HG03469 (cell line): ENCODE data around the gene CAMKK2.
"Not testable (repeated sequence)": the region's sequence is repeated elsewhere in the genome, so short reads cannot be mapped to it uniquely, and the experiment has no call there.

Source experiments
- ATAC-seq: cut with Tn5 transposase; IDR thresholded peaks from one replicate; pipeline ENCODE4 v1.9.1; 2021; ENCODE audit warnings: mild to moderate bottlenecking, moderate library complexity, moderate number of reproducible peaks; ENCODE audit not compliant: unreplicated experiment

The CAMKK2 gene

DNA sequence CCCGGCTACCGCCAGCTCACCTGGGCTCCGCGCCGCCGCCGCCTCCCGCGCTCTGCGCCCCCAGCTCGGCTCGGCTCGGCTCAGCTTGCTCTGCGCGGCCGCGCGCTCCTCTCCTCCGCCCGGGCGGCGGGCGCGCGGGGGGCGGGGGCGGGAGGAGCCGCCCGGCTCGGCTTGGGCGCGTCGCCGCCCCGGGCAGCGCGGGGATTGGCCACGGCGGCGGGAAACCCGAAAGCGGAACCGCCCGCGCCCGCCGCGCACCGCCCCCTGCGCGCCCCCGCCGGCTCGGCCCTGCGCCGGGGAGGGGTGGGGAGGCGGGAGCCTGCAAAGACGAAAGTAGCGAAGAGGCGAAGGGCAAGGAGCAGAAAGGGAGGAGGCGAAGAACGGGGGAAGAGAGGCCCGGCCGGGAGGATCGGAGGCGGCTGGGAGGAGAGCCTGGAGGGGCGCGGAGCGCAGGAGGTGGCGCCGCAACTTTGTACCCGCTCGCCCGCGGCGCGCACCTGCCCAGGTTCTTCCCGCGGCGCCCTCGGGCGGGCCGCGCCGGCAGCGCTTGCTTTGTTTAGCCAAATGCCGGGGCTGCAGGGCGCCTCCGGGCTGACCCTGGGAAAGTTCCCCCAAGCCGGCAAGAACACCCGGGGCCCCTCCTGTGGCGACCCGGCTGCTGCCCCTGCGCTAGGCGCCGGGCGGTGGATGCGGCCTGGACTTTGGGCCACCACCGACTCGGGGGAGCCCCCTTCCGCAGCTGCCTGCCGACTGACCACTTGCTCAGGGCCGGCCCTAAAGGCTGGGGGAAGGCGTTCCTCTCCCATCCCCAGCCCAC, at the start of gene CAMKK2:
Gene CAMKK2 (minus strand): TSS at position 92 of the 817 bp plus-strand sequence. CDS start 22,183 bp downstream, outside the sequence.
- ATAC-seq, result peak; percentile 41

GRCh38 chr12:121345151-121345815, 48.8 kb upstream of the CAMKK2 start:
- no peak for ATAC-seq

GRCh38 chr12:121344506-121344905, 48.0 kb upstream of the CAMKK2 start:
- no peak for ATAC-seq

- no peak for ATAC-seq
Measured at GRCh38 chr12:121337416-121337815, 40.9 kb upstream of the CAMKK2 start.

DNA sequence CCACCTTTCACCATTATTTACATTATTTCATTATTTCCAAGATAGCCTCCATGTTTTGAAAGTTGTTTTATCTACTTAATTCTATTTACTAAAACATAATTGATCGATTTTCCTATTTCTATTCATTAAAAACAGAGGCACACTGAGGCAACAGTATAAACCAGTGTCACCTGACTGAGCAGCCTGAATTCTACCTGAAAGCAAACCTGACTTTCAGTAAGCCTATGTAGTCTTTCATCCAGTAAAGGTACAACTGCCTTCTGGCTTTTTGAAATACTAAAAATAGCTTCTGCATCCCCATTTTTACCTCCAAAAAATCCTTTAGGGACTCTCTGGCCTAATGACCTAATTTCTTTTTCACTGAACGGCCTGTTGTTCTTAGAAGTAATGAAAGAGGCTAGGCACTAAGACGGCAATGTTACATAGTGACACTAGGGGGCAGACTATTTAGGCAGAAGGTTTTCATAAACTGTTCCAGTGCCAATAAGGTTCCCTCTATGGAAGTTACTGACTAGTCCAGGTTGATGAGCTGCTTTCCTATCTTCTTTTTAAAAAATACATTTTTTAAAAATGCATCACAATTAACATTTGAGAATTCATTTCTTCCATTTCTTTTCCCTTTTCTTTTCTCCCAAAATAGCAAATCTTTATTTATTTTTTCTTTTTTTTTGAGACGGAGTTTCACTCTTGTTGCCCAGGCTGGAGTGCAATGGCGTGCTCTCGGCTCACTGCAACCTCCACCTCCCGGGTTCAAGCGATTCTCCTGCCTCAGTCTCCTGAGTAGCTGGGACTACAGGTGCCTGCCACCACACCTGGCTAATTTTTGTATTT, 38.2 kb upstream of the CAMKK2 start:
- ATAC-seq, result no peak

DNA sequence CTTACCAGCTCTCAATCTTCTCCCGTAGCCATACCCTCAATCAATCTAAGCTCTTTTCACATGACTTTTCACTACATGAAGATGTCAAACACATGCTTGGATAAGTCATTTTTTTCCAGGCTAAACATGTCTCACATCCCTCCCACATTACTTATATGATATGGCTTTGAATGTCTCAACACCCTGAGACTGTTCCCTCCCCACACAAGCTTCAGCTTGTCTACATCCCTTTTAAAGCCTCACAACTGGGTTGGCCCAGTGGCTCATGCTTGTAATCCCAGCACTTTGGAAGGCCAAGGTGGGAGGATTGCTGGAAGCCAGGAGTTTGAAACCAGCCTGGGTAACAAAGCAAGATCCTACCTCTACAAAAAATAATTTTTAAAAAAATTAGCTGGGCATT, 37.2 kb upstream of the CAMKK2 start:
- ATAC-seq, result no peak

DNA sequence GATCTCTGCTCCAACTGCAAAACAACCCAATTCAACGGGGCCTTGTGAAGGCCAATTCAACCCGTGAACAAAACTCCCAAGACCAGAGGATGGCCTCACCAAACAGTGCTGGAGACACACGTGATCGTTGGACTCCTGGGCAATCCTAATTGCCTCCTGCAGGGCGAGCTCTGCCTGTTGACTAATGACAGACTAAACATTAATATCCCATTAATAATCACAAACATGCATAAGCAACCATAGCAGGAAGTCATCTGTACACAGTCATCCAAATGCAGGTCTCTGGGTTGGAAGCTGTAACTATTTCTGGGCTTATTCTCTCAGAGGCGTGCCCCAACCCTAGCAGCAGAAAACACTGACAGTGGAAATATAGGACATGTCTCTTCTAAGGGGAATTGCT, 34.7 kb upstream of the CAMKK2 start:
- ATAC-seq, result no peak

GRCh38 chr12:121330692-121331091, 34.2 kb upstream of the CAMKK2 start:
- ATAC-seq, result no peak

- no peak for ATAC-seq
Measured at GRCh38 chr12:121330195-121330594, 33.7 kb upstream of the CAMKK2 start.

DNA sequence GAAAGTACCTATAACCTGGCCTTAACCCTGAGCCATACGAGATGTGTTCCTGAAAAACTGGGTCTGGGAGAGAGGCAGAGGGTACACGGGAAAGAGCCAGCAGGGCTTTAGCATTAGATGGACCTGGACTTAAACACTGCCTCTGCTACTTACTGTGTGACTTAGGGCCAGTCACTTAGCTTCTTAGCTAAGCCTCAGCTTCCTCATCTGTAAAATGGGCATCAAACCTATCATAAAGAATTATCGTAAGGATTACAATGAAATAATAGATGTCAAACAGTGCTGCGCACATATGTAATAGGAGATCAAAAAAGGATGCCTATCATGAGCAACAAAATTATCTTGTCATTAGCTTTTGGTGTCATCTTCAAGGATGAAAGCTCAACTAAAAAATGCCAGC, 32.1 kb upstream of the CAMKK2 start:
- no peak for ATAC-seq

- ATAC-seq, result no peak
Measured at GRCh38 chr12:121326996-121327674, 30.6 kb upstream of the CAMKK2 start.

DNA sequence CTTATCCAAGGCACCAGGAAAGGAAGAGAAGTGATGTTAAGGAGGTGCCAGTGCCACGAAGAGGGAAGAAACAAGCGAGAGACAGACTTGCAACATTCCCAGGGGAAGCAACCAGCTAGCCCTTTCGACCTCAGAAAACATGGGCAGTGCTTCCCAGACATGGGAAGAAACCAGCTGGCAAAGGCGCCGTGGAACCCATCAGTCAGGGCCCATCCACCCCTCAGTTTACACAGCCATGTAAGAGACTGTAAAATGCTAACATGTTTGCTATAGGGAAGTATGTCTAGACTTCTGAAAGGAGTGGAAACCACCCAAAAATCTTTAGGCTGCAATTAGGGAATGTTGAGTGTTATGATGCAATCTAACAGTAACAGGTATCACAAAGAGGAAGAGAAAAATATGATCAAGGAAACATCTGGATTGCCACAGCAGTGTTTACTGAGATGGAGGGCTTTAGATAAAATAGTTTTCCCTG, 29.4 kb upstream of the CAMKK2 start:
- ATAC-seq, result no peak

- no peak for ATAC-seq
Measured at GRCh38 chr12:121323908-121324307, 27.4 kb upstream of the CAMKK2 start.

DNA sequence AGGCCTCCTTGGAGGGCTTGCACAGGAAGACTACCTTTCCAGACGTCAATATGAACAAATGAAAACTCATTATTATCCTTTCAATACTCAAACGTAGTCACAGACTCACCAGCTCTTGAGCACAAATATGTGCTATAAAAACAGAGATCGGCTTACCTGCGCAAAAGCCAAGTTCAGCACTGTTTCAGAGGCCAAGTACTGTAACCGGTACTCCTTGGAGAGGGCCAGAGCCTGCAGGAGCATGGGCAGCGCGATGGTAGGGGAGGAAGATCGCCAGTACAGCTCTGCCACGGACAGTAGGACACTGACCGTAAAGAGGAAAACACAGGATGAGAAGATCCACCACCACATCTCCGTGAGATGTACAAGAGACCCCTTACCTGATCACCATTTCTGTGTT, 21.6 kb upstream of the CAMKK2 start:
- no peak for ATAC-seq

DNA sequence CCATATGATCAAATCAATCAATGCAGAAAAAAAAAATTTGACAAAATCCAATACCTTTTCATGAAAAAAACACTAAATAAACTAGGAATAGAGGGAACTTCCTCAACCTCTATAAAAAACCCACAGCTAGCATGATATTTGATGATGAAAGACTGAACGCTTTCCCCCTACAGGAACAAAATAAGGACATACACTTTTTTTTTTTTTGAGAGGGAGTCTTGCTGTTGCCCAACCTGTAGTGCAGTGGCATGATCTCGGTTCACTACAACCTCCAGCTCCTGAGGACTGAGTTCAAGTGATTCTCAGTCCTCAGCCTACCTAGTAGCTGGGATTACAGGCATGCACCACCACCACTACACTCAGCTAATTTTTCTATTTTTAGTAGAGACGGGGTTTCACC, 17.9 kb upstream of the CAMKK2 start:
- no peak for ATAC-seq

- ATAC-seq, result not testable (repeated sequence)
Measured at GRCh38 chr12:121310231-121310630, 13.7 kb upstream of the CAMKK2 start.

GRCh38 chr12:121307397-121307796, 10.9 kb upstream of the CAMKK2 start:
- not testable (repeated sequence) for ATAC-seq

DNA sequence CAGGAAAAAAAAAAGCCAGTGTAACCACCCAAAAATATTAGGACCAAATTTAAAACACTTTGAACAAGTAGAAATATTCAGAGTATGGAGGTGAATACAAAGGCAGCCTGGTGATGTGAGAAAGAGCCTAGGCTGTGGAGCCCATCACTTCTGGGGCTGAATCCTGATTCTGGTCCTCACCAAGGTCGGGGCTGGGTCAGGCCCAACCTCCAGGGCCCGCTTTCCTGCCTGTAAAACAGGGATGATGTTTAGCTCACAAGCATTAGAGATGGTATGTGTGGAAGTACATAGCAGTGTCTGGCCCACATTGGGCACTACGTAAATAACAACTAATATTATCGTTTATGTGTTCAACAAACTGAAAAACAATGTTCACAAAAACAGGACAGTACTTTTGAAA, 7.8 kb upstream of the CAMKK2 start:
- ATAC-seq, result no peak

- ATAC-seq, result no peak
Measured at GRCh38 chr12:121301876-121302275, 5.4 kb upstream of the CAMKK2 start.

DNA sequence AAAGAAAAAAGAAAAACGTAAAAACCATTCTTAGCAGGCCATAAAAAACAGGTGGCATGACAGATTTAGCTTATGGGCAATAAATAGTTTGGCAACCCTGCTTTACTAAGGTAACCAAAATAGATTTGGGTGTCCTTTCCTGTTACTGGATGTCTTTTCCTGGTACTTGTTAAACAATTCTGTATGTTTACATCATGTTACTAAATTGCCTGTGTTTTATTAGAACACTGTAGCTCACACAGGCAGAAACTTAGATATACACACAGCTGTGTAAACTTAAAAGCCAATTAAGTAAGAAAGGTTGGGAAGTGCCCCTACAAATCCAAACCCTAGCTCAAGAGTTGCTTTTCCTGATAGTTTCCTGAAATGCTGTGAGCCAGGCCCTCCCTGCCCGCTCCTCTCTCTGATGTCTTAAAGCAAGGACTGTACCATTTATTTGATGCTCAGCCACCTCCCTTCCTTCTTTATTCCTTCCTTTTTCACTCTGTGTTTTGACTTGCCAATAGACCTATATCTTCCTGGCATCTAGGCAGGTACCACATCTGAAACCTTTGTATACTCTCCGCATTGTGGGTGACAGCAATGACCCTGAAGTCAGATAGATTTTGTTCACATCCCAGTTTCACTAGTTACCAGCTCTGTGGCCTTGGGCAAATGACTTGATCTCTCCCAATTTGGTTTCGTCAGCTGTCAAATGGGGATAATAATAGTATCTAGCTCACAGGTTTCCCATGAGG, 3.7 kb upstream of the CAMKK2 start:
- ATAC-seq, result no peak
